Trophoblast cell (in vitro differentiated cells and primary cell): ENCODE measurements around the gene ARL6IP4.

Experiments used
- DNase-seq, 2 donors: peaks; one replicate each; pipeline ENCODE4 v3.0.0-alpha.2; 2016
- H2AFZ ChIP-seq: 2 replicates; pipeline ENCODE4 v1.6.1; 2013; ENCODE audit warnings: low read length, moderate library complexity, mild to moderate bottlenecking; ENCODE audit not compliant: insufficient read depth, poor library complexity
- H2AK5ac ChIP-seq: 2 replicates; pipeline ENCODE4 v1.6.1; 2013; ENCODE audit warnings: mild to moderate bottlenecking, low read length
- H2BK120ac ChIP-seq: 2 replicates; pipeline ENCODE4 v1.6.1; 2013; ENCODE audit warnings: low read length, mild to moderate bottlenecking, moderate library complexity; ENCODE audit not compliant: insufficient read depth, poor library complexity
- H2BK12ac ChIP-seq: 2 replicates; pipeline ENCODE4 v1.6.1; 2013; ENCODE audit warnings: mild to moderate bottlenecking, low read length, moderate library complexity
- H2BK5ac ChIP-seq: 2 replicates; pipeline ENCODE4 v1.6.1; 2013; ENCODE audit warnings: low read length, low read depth, moderate library complexity, mild to moderate bottlenecking; ENCODE audit not compliant: poor library complexity
- H3K14ac ChIP-seq: 2 replicates; pipeline ENCODE4 v1.6.1; 2013; ENCODE audit warnings: mild to moderate bottlenecking, low read length
- H3K18ac ChIP-seq: 2 replicates; pipeline ENCODE4 v1.6.1; 2013; ENCODE audit warnings: mild to moderate bottlenecking, low read length
- H3K23ac ChIP-seq: 2 replicates; pipeline ENCODE4 v1.6.1; 2013; ENCODE audit warnings: low read length
- H3K27ac ChIP-seq: 2 replicates; pipeline ENCODE4 v1.5.1; 2013; ENCODE audit warnings: low read depth, mild to moderate bottlenecking, inconsistent platforms, low read length, moderate library complexity
- H3K27me3 ChIP-seq: 2 replicates; pipeline ENCODE4 v1.6.1; 2013; ENCODE audit warnings: inconsistent platforms, mild to moderate bottlenecking, low read length, moderate library complexity; ENCODE audit not compliant: insufficient read depth
- H3K36me3 ChIP-seq, 2 experiments: 1 replicate in 1 of 2; 2 replicates in 1 of 2; pipeline ENCODE4 v1.6.1; 2013; ENCODE audit warnings: low read length in 2 of 2, mild to moderate bottlenecking in 2 of 2, moderate library complexity in 1 of 2; ENCODE audit not compliant: insufficient read depth in 2 of 2, control insufficient read depth in 1 of 2
- H3K4ac ChIP-seq: 2 replicates; pipeline ENCODE4 v1.6.1; 2013; ENCODE audit warnings: low read depth, mild to moderate bottlenecking, low read length, moderate library complexity
- H3K4me1 ChIP-seq, 2 experiments: 1 replicate in 1 of 2; 2 replicates in 1 of 2; pipeline ENCODE4 v1.6.1; 2013; ENCODE audit warnings: low read length in 2 of 2, mild to moderate bottlenecking in 2 of 2, moderate library complexity in 1 of 2; ENCODE audit not compliant: insufficient read depth in 2 of 2, control insufficient read depth in 1 of 2
- H3K4me2 ChIP-seq: 2 replicates; pipeline ENCODE4 v1.6.1; 2013; ENCODE audit warnings: inconsistent platforms, mild to moderate bottlenecking, low read length, moderate library complexity
- H3K4me3 ChIP-seq: 2 replicates; pipeline ENCODE4 v1.5.1; 2013; ENCODE audit warnings: mild to moderate bottlenecking, low read depth, low read length, inconsistent platforms
- H3K79me1 ChIP-seq: one replicate; pipeline ENCODE4 v1.6.1; 2013; ENCODE audit warnings: low read length
- H3K79me2 ChIP-seq: 2 replicates; pipeline ENCODE4 v1.6.1; 2013; ENCODE audit warnings: low read length, mild to moderate bottlenecking; ENCODE audit not compliant: control insufficient read depth, insufficient read depth, poor library complexity
- H3K9ac ChIP-seq: 2 replicates; pipeline ENCODE4 v1.6.1; 2013; ENCODE audit warnings: mild to moderate bottlenecking, low read length
- H3K9me3 ChIP-seq: 2 replicates; pipeline ENCODE4 v1.6.1; 2013; ENCODE audit warnings: low read depth, mild to moderate bottlenecking, control low read depth, inconsistent platforms, low read length; ENCODE audit not compliant: insufficient read depth
- H4K12ac ChIP-seq: 2 replicates; pipeline ENCODE4 v1.6.1; 2013; ENCODE audit warnings: low read depth, mild to moderate bottlenecking, low read length, moderate library complexity
- H4K8ac ChIP-seq: 2 replicates; pipeline ENCODE4 v1.6.1; 2013; ENCODE audit warnings: low read depth, mild to moderate bottlenecking, low read length, moderate library complexity
- H4K91ac ChIP-seq: one replicate; pipeline ENCODE4 v1.6.1; 2013; ENCODE audit warnings: low read depth, mild to moderate bottlenecking, low read length, moderate library complexity
- WGBS: extraction: QIAGEN DNeasy Blood & Tissue Kit; methylation state at CpG from one replicate; pipeline ENCODE4 v1.1.7; 2013; ENCODE audit warnings: missing lambda C conversion rate; ENCODE audit not compliant: insufficient read length, insufficient coverage; ENCODE audit errors: extremely low coverage; 5-methylcytosine and 5-hydroxymethylcytosine counted together

ARL6IP4 gene

GRCh38 chr12:123024819-123025391 is 44.4 kb downstream of the ARL6IP4 start:
- no peak overlapping the region for H4K8ac ChIP-seq
- H3K23ac ChIP-seq: no peak overlapping the region
- H3K18ac ChIP-seq: no peak overlapping the region
- H3K4me2 ChIP-seq: no peak overlapping the region
- no peak overlapping the region for H2AFZ ChIP-seq
- H3K9ac ChIP-seq: no peak overlapping the region
- DNase-seq: peak; percentile 83 to 86
- no CpG with 5 or more reads among the region's 9 CpGs for whole genome bisulfite sequencing
- no peak overlapping the region for H3K14ac ChIP-seq
- no peak overlapping the region for H3K27ac ChIP-seq
- no peaks in the 10 kb centered on the region for H3K79me1 ChIP-seq
- peaks cover 0 to 2% of the 10 kb centered on the region in 2 experiments for H3K4me1 ChIP-seq
- no peak overlapping the region for H3K4ac ChIP-seq
- H2AK5ac ChIP-seq: no peak overlapping the region
- H3K36me3 ChIP-seq: no peaks in the 10 kb centered on the region
- H4K12ac ChIP-seq: no peak overlapping the region
- no peaks in the 10 kb centered on the region for H3K27me3 ChIP-seq
- H2BK12ac ChIP-seq: no peak overlapping the region
- H2BK5ac ChIP-seq: no peak overlapping the region
- no peak overlapping the region for H4K91ac ChIP-seq
- no peak overlapping the region for H3K4me3 ChIP-seq
- no peaks in the 10 kb centered on the region for H3K79me2 ChIP-seq
- H2BK120ac ChIP-seq: no peak overlapping the region
- peaks cover 3% of the 10 kb centered on the region for H3K9me3 ChIP-seq

- Histone ChIP-seq H3K27me3 (no peaks in the 10 kb centered on the region), H2BK5ac (no peak overlapping the region), H3K36me3 (no peaks in the 10 kb centered on the region), H4K8ac (no peak overlapping the region), H3K4ac (no peak overlapping the region), H3K14ac (no peak overlapping the region), H3K79me1 (no peaks in the 10 kb centered on the region), H3K9me3 (peaks cover 3% of the 10 kb centered on the region), H3K23ac (no peak overlapping the region), H3K18ac (no peak overlapping the region), H2BK12ac (no peak overlapping the region), H2AK5ac (peak overlapping the region; percentile 28), H3K4me3 (peak overlapping the region; percentile 48), H3K4me1 (peaks cover 2 to 3% of the 10 kb centered on the region in 2 experiments), H4K12ac (no peak overlapping the region), H4K91ac (no peak overlapping the region), H3K79me2 (no peaks in the 10 kb centered on the region), H2AFZ (no peak overlapping the region), H3K4me2 (no peak overlapping the region), H3K27ac (no peak overlapping the region), H3K9ac (no peak overlapping the region), H2BK120ac (no peak overlapping the region)
- no CpG with 5 or more reads among the region's 9 CpGs for WGBS
- DNase-seq: peak; percentile 58 to 76
Measured at GRCh38 chr12:123026094-123026853, 45.8 kb downstream of the ARL6IP4 start.

GRCh38 chr12:123027726-123028445 is 47.4 kb downstream of the ARL6IP4 start:
- no peak overlapping the region for H2AFZ ChIP-seq
- no peak overlapping the region for H4K91ac ChIP-seq
- no peak overlapping the region for H3K9ac ChIP-seq
- no peak overlapping the region for H2BK120ac ChIP-seq
- no peaks in the 10 kb centered on the region for H3K27me3 ChIP-seq
- no peak overlapping the region for H3K27ac ChIP-seq
- WGBS: no CpG with 5 or more reads among the region's 19 CpGs
- H3K9me3 ChIP-seq: peaks cover 4% of the 10 kb centered on the region
- no peak overlapping the region for H4K12ac ChIP-seq
- H4K8ac ChIP-seq: no peak overlapping the region
- H2AK5ac ChIP-seq: no peak overlapping the region
- no peak overlapping the region for H2BK12ac ChIP-seq
- H3K79me1 ChIP-seq: no peaks in the 10 kb centered on the region
- H3K4ac ChIP-seq: no peak overlapping the region
- peaks cover 2 to 4% of the 10 kb centered on the region in 2 experiments for H3K4me1 ChIP-seq
- no peak overlapping the region for H3K14ac ChIP-seq
- DNase-seq: no peak
- no peak overlapping the region for H2BK5ac ChIP-seq
- no peaks in the 10 kb centered on the region for H3K79me2 ChIP-seq
- no peak overlapping the region for H3K23ac ChIP-seq
- H3K4me3 ChIP-seq: no peak overlapping the region
- H3K4me2 ChIP-seq: no peak overlapping the region
- no peaks in the 10 kb centered on the region for H3K36me3 ChIP-seq
- no peak overlapping the region for H3K18ac ChIP-seq

- H3K18ac ChIP-seq: no peak overlapping the region
- H3K79me2 ChIP-seq: no peaks in the 10 kb centered on the region
- no peak overlapping the region for H3K23ac ChIP-seq
- no peak overlapping the region for H4K91ac ChIP-seq
- no peak overlapping the region for H4K12ac ChIP-seq
- H2BK5ac ChIP-seq: no peak overlapping the region
- no peaks in the 10 kb centered on the region for H3K79me1 ChIP-seq
- H3K9me3 ChIP-seq: peaks cover 4% of the 10 kb centered on the region
- no peak overlapping the region for H4K8ac ChIP-seq
- H3K27me3 ChIP-seq: no peaks in the 10 kb centered on the region
- H2BK120ac ChIP-seq: no peak overlapping the region
- WGBS: no CpG with 5 or more reads among the region's 7 CpGs
- no peak for DNase-seq
- no peak overlapping the region for H3K4me2 ChIP-seq
- H3K4me1 ChIP-seq: peaks cover 2 to 4% of the 10 kb centered on the region in 2 experiments
- H3K4me3 ChIP-seq: no peak overlapping the region
- no peak overlapping the region for H3K27ac ChIP-seq
- no peak overlapping the region for H2BK12ac ChIP-seq
- no peak overlapping the region for H3K9ac ChIP-seq
- H3K4ac ChIP-seq: no peak overlapping the region
- no peak overlapping the region for H3K14ac ChIP-seq
- H3K36me3 ChIP-seq: no peaks in the 10 kb centered on the region
- H2AFZ ChIP-seq: no peak overlapping the region
- no peak overlapping the region for H2AK5ac ChIP-seq
Measured at GRCh38 chr12:123028475-123028874, 48.0 kb downstream of the ARL6IP4 start.
